Activated T-cell treated with anti-CD3 and anti-CD28 coated beads, Interleukin-2, amount 50 U/mL, for 4 hours (primary cell): ENCODE data around the gene NAP1L4. TPM values are rescaled to one million over a fixed set of nuclear protein-coding genes. Genes with fewer than 3 reads are reported as not detected.

Experiments
- ATAC-seq, 2 donors: fragments of 200-7000 bp; cut with Tn5 transposase; one replicate each; pipeline ENCODE4 v1.10.0; 2021
- DNase-seq: peaks from one replicate; pipeline ENCODE4 v3.0.0-alpha.2; 2020
- H3K27me3 Mint-ChIP-seq: one replicate; pipeline ENCODE4 v1.8.0; 2021; ENCODE audit warnings: low read depth, mixed read lengths
- H3K36me3 Mint-ChIP-seq: one replicate; pipeline ENCODE4 v1.8.0; 2022; ENCODE audit warnings: mixed read lengths; ENCODE audit not compliant: insufficient read depth
- H3K4me1 Mint-ChIP-seq: one replicate; pipeline ENCODE4 v1.8.0; 2021; ENCODE audit warnings: low read depth, mixed read lengths
- H3K4me3 Mint-ChIP-seq: one replicate; pipeline ENCODE4 v1.8.0; 2021; ENCODE audit warnings: mild to moderate bottlenecking, moderate library complexity, mixed read lengths
- H3K9me3 Mint-ChIP-seq: one replicate; pipeline ENCODE4 v1.8.0; 2021; ENCODE audit warnings: mixed read lengths
- total RNA-seq, 3 donors: library from RNA; stranded (reverse); gene quantifications; one replicate each; pipeline ENCODE4 v1.2.1, GENCODE V29; 2021

NAP1L4 gene
- total RNA-seq, 3 donors from 2014 or later: 194 to 201 (median 199) TPM

DNA sequence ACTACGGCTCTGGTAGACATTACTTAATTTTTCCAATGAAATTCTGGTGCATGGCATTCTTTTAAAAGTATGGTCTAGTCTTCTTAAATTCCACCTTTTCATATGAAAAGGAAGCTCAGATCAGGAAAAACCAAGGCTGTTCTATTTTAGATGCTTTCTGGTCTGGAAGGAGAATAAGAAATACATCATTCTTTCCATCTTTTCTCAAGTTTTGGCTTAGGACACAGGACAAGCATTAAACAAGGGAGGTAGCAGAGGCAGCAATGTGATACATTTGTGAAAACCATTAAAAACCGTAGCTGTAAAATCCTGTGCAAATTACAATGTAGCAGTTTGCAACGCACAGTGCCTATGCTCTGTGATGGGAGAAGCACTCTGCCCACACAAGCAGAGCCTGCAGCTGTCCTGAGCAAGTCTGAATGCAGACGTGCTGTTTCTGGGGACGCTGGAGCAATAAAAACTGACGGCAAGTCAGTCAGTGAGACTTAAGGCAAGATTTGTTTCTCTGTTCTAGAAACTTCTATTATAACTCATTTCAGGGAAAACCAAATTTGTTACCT, 23.7 kb downstream of the NAP1L4 start:
- DNase-seq (no peak), ATAC-seq (no peak)
- Mint-ChIP-seq H3K4me1 (peaks cover 10% of the 10 kb centered on the region), H3K27me3 (no peaks in the 10 kb centered on the region), H3K9me3 (no peaks in the 10 kb centered on the region), H3K36me3 (peaks cover 64% of the 10 kb centered on the region), H3K4me3 (no peak overlapping the region)

DNA sequence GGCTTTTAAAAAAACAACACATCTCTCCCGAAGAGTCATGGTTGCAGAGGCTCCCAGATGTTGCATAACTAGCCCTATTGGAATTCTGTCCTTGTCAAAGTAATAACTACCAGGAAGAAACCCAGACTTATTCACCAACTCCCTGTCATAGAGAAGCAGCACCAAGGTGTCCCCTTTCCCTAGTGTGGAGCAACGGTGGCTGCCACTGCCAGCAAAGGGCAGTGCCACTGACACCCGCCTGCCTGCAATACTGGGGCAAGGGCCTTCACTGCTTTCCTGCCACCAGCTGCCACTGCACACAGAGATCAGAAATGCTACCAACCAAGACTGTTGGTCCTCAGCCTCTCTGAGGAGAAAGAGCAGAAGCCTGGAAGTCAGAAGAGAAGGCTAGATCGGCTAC, 27.3 kb downstream of the NAP1L4 start:
- Mint-ChIP-seq H3K4me1 (peaks cover 14% of the 10 kb centered on the region), H3K9me3 (no peaks in the 10 kb centered on the region), H3K4me3 (no peak overlapping the region), H3K36me3 (peaks cover 72% of the 10 kb centered on the region), H3K27me3 (no peaks in the 10 kb centered on the region)
- no peak for DNase-seq
- ATAC-seq: no peak

DNA sequence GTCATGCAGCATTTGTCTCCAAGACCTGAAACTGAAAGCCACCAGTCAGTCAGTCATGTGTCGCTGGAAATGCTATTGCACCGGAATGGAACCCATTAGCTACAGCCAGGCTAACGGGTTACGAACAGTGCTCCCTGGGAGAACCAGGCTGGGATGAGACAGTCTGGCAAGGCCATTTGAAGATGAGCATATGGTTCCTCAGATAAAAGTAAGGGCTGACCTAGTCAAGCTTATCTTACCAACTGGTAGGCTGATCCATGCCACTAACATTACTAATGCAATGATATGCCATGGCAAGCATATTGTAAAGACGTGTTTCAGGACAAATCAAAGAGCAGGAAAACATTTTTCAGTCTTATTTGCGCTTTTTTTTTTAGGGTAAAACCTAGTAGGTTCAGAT, 28.4 kb downstream of the NAP1L4 start:
- H3K9me3 Mint-ChIP-seq: no peaks in the 10 kb centered on the region
- ATAC-seq: no peak
- H3K36me3 Mint-ChIP-seq: peaks cover 72% of the 10 kb centered on the region
- no peaks in the 10 kb centered on the region for H3K27me3 Mint-ChIP-seq
- no peak overlapping the region for H3K4me3 Mint-ChIP-seq
- peaks cover 14% of the 10 kb centered on the region for H3K4me1 Mint-ChIP-seq
- DNase-seq: no peak

DNA sequence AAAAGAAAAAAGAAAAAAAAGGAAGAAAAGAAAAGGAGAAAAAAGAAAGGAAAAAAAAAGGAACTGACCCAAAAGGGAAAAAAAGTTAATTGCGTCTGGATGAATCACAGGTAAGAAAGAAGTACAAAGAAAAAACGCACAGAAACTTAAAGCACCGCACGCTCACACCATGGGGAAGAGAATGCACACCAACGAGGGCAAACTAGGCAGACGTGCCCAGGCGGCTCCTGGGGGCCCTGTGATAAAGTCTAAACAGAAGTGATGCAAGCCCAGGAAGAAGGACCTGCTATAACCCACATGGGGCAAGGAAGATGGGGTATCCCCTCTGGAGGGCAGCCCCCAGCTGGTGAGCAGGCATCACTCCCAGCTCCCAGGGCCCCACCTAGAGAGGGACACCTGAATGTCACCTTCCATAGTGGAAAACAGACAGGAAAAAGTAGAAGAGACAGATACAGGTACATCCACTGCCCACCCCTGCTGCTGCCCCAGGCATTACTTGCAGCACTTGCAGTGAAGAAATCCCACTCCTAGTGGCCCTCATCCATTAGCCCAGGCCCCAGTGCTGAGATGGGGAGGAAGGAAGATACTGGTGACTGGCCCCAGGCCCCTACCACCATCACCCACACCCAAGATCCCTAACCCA, 28.9 kb downstream of the NAP1L4 start:
- no peaks in the 10 kb centered on the region for H3K27me3 Mint-ChIP-seq
- H3K36me3 Mint-ChIP-seq: peaks cover 72% of the 10 kb centered on the region
- no peaks in the 10 kb centered on the region for H3K9me3 Mint-ChIP-seq
- H3K4me3 Mint-ChIP-seq: no peak overlapping the region
- DNase-seq: no peak
- H3K4me1 Mint-ChIP-seq: peaks cover 14% of the 10 kb centered on the region
- no peak for ATAC-seq

DNA sequence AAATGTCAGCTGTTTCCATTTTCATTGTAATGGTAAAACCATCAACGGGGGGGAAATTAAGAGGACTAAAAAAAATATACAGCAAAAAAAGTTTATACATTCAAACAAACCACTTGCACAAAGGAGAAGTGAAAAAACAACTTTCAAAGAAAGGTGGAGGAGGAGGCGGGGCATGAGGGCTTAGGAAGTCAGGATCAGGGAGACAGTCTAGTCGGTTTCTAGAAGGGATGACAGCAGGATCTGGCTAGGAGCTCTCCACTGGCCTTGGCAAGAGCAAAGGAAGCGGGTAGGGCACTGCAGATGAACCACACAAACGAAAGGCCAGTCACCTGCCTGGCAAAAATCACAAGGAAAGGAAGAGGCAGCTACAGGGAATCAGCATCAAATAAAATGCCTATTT, 31.0 kb downstream of the NAP1L4 start:
- Mint-ChIP-seq H3K9me3 (no peaks in the 10 kb centered on the region), H3K4me3 (no peak overlapping the region), H3K36me3 (peaks cover 67% of the 10 kb centered on the region)

DNA sequence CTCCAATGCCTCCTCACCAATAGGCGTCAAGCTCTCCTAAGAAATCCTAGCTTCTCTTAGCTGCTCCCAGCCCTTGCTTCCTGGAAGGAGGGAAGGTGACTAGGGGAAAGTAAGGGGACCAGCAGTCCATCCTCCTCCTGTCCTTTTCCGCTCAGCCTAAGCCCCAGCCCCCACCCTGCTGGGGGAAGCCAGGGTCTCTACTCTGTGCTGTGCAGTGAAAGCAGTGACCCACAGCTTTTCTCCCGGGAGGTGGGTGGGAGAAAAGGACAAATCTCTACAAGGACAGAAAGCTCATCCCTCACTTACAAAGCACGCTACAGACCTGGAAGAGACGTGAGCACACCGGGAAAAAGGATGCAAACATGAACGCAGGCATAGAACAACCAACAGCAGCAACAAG, 32.0 kb downstream of the NAP1L4 start:
- no peak for ATAC-seq
- no peak overlapping the region for H3K4me3 Mint-ChIP-seq

More for the DNA sequence above, 31.0 kb downstream of the NAP1L4 start:
- no peak for DNase-seq
- H3K4me1 Mint-ChIP-seq: peaks cover 7% of the 10 kb centered on the region
- no peaks in the 10 kb centered on the region for H3K27me3 Mint-ChIP-seq
- ATAC-seq: no peak

DNA sequence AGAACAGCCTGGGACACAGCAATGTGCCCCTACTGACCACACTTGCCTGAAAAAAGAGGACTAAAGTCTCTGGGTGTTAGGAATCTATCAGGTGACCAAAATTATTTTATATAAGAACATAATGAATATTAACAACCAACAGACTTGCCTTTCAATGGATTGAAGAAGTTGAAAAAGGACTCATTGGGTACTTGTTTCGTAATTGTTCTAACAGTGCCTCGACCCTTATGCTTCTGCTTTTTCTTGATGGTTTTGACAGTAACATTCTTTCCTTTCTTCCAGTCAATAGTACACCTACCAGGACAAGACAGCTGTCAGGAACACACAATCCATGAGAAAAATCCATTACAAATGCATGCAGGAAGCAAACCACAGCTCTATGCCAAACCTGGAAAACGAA, 33.9 kb downstream of the NAP1L4 start:
- Mint-ChIP-seq H3K4me3 (no peak overlapping the region), H3K36me3 (peaks cover 65% of the 10 kb centered on the region), H3K4me1 (peaks cover 5% of the 10 kb centered on the region), H3K27me3 (no peaks in the 10 kb centered on the region), H3K9me3 (no peaks in the 10 kb centered on the region)
- DNase-seq (no peak), ATAC-seq (no peak)

More for the DNA sequence above, 32.0 kb downstream of the NAP1L4 start:
- no peak for DNase-seq
- Mint-ChIP-seq H3K4me1 (peaks cover 8% of the 10 kb centered on the region), H3K9me3 (no peaks in the 10 kb centered on the region), H3K27me3 (no peaks in the 10 kb centered on the region), H3K36me3 (peaks cover 70% of the 10 kb centered on the region)

DNA sequence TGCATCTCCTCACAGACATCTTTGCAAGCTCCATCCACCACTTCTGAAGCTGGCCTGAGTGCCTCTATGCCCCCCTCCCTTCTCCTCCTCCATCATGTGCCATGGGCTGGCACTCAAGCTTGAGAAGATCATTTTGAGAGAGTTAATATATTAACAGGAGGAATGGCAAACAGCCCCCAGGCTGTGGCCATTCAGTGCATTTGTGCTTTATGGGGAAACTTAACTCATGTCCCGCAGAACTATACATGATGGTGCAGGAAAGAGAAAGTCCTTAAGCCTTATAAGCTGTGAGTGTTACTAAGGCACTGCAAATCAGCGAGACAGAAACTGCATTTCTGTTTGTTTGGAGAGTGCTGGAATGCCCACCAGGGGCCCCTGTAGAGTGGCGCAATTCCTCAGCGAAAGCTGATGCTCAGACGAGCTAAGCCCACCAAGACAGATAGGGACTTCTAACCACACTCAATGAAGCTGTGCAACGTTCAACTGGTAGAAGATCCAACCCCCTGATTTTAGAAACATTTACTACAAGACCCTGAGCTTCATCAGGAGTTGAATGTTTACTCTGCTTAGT, 36.1 kb downstream of the NAP1L4 start:
- Mint-ChIP-seq H3K4me1 (peaks cover 18% of the 10 kb centered on the region), H3K4me3 (no peak overlapping the region), H3K27me3 (no peaks in the 10 kb centered on the region), H3K36me3 (peaks cover 55% of the 10 kb centered on the region), H3K9me3 (no peaks in the 10 kb centered on the region)
- DNase-seq: no peak
- ATAC-seq: no peak

DNA sequence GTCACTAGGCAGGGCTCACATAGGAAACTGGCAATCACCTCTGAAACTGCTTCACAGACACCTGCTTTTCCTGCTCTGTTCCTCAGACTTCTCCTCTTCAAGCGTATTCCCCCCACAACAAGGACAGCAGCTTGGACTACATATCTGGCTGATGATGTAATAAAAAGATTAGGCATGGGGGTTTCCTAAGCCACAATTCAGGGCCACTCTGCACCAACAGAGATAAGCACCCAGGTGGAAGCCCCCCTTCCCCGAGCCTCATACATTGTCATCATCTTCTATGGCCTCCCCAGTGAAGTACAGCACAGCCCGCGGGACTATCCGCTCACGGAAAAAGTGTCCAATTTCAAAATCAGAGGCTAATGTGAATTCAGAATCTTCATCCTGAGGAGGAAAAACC, 37.9 kb downstream of the NAP1L4 start:
- Mint-ChIP-seq H3K27me3 (no peaks in the 10 kb centered on the region), H3K4me3 (no peak overlapping the region), H3K4me1 (peaks cover 20% of the 10 kb centered on the region), H3K9me3 (no peaks in the 10 kb centered on the region), H3K36me3 (peaks cover 52% of the 10 kb centered on the region)
- no peak for ATAC-seq
- no peak for DNase-seq

DNA sequence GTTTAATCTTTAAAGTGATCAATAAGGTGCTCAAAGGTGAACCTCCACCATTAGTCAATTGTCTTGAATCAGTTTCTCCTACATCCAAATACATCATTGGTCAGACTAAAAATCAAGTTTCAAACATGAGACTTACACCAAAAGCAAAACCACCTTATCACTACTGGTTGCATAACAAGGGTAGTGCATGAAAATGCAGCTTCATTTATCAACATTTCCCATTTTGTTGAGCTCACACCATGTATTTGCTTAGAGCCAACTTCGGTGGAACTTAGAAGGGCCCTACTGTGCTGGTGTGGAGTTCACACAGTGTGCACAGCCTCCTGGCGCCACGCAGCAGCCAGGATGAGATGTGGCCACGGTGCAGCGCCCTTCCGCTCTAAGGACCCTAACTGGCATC, 39.8 kb downstream of the NAP1L4 start:
- Mint-ChIP-seq H3K27me3 (no peaks in the 10 kb centered on the region), H3K9me3 (no peaks in the 10 kb centered on the region), H3K36me3 (peaks cover 59% of the 10 kb centered on the region), H3K4me1 (peaks cover 27% of the 10 kb centered on the region), H3K4me3 (no peak overlapping the region)
- DNase-seq (no peak), ATAC-seq (no peak)

DNA sequence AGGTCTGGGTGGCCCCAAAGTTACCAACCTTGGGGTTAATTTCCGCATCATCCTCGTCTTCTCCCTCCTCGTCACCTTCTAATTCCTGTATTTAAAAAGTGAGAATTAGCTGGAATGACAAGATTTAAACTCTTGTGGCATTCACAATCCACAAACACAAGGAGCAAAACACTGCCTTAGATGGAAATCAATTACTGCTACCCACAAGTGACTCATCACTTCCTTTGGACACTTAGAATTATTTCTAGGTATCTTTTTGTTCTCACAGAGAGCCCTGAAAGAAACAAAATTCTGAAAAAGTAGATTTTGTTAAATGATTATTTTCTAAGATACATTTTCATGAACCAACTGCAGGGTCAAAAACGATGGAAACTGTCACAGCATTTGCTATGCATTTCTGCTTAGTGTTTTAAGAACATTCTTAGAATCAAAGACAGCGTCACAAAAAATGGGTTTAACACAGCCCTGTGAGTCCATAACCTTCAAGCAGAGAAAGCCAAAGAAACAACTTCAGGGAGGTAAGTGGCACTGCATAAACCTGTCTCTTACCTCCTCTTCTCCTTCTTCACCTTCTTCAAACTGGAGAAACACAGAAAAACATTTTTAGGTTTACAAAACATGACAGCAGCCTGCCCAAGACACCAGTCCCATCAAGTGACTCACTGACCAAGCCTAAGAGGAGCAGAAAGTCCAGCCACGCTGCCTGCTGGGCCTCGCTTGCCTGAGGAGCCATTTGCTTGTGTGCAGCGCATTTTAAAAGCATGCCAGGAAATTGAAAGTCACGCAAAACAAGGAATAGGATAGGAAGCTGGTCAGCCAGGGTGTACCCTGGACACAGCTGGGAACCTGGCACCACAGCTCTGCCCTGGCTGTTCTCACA, 40.7 kb downstream of the NAP1L4 start:
- Mint-ChIP-seq H3K4me1 (peaks cover 35% of the 10 kb centered on the region), H3K27me3 (no peaks in the 10 kb centered on the region), H3K9me3 (no peaks in the 10 kb centered on the region), H3K36me3 (peaks cover 57% of the 10 kb centered on the region), H3K4me3 (no peak overlapping the region)
- DNase-seq (no peak), ATAC-seq (no peak)

DNA sequence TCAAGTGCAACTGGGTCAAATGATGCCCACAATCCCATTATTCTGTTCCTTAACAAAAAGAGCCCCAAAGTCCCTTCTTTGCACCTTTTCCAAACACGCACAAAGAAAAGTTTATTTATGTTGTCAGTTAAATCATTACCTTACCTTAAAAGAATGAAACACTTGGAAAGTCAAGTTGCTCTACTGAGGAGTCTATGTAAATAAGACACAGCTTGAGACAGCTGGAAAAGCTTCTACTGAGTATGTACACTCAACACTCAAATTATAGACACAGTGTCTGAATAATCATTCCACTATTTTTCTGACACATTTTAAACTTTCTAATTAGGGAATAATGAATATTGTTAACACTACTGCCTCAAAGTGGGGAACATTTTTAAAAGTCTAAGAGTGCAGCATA, 41.3 kb downstream of the NAP1L4 start:
- ATAC-seq (no peak), DNase-seq (no peak)
- peaks cover 40% of the 10 kb centered on the region for H3K4me1 Mint-ChIP-seq
- no peaks in the 10 kb centered on the region for H3K9me3 Mint-ChIP-seq
- H3K4me3 Mint-ChIP-seq: no peak overlapping the region
- H3K27me3 Mint-ChIP-seq: no peaks in the 10 kb centered on the region
- H3K36me3 Mint-ChIP-seq: peaks cover 54% of the 10 kb centered on the region

DNA sequence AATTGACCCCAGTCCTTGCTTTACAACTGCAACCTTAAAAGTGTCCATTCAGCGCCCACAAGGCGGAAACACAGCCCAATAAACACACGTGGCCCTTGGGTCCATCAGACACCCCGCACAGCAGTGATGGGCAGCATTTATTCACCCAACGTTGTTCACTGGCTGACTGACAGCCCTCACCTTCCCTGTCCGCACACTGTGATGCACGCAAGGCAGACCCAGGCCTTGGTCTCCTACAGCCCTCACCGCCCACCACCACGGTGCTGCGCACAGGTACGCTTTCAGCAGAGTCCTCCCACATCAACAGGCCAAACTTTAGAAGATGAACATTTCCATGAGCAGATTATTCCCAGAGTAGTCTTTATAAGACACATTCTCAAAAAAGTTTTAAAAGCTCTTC, 42.2 kb downstream of the NAP1L4 start:
- no peak for DNase-seq
- no peak for ATAC-seq
- Mint-ChIP-seq H3K4me3 (no peak overlapping the region), H3K4me1 (peaks cover 49% of the 10 kb centered on the region), H3K9me3 (no peaks in the 10 kb centered on the region), H3K36me3 (peaks cover 48% of the 10 kb centered on the region), H3K27me3 (no peaks in the 10 kb centered on the region)

DNA sequence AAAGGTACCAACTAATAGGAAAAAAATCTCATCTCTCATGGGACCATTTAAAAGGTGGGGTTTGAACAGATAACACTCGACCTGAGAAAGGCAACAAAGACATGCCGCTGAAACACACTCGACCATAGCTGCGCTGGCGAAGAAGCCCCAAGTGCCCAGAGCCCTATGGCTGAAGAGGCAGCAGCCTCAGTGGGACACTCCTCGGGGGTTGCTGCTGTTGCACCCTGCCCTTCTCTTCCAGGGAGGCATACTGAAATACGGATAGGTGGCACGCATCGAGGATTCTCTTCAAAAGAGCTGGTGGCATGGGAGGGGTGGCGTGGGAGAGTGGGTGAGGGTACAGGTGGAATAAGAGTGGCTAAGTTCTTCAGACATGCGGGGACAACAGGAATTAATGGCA, 44.4 kb downstream of the NAP1L4 start:
- no peaks in the 10 kb centered on the region for H3K9me3 Mint-ChIP-seq
- DNase-seq (no peak), ATAC-seq (no peak)
- H3K36me3 Mint-ChIP-seq: peaks cover 40% of the 10 kb centered on the region
- no peaks in the 10 kb centered on the region for H3K27me3 Mint-ChIP-seq
- no peak overlapping the region for H3K4me3 Mint-ChIP-seq
- peaks cover 52% of the 10 kb centered on the region for H3K4me1 Mint-ChIP-seq
